Activated naive CD4-positive, alpha-beta T cell treated with anti-CD3 and anti-CD28 coated beads, Interleukin-2, amount 10 ng/mL, durations not matched to agents 7 days and 5 days (primary cell): ENCODE data around the gene EFCC1.

ENCODE experiments used
- CTCF ChIA-PET: fragments of 350-600 bp; sonication (Branson Sonifier 250); formaldehyde crosslinking; loops from one replicate; lab custom pipeline; 2021; ENCODE audit warnings: antibody characterized with exemption; lab: Charles Lee
- DNase-seq: peaks from one replicate; pipeline ENCODE4 v3.0.0-alpha.2; 2020
- H3K27ac Mint-ChIP-seq: one replicate; pipeline ENCODE4 v1.8.0; 2021; ENCODE audit warnings: mild to moderate bottlenecking, moderate library complexity, mixed read lengths
- H3K27me3 Mint-ChIP-seq: one replicate; pipeline ENCODE4 v1.8.0; 2021; ENCODE audit warnings: mild to moderate bottlenecking, mixed read lengths
- H3K36me3 Mint-ChIP-seq: one replicate; pipeline ENCODE4 v1.8.0; 2021; ENCODE audit warnings: mixed read lengths
- H3K4me1 Mint-ChIP-seq: one replicate; pipeline ENCODE4 v1.8.0; 2021; ENCODE audit warnings: mixed read lengths
- H3K4me3 Mint-ChIP-seq: one replicate; pipeline ENCODE4 v1.8.0; 2021; ENCODE audit warnings: mild to moderate bottlenecking, moderate library complexity, mixed read lengths
- H3K9me3 Mint-ChIP-seq: one replicate; pipeline ENCODE4 v1.8.0; 2021; ENCODE audit warnings: mixed read lengths

The EFCC1 gene

DNA sequence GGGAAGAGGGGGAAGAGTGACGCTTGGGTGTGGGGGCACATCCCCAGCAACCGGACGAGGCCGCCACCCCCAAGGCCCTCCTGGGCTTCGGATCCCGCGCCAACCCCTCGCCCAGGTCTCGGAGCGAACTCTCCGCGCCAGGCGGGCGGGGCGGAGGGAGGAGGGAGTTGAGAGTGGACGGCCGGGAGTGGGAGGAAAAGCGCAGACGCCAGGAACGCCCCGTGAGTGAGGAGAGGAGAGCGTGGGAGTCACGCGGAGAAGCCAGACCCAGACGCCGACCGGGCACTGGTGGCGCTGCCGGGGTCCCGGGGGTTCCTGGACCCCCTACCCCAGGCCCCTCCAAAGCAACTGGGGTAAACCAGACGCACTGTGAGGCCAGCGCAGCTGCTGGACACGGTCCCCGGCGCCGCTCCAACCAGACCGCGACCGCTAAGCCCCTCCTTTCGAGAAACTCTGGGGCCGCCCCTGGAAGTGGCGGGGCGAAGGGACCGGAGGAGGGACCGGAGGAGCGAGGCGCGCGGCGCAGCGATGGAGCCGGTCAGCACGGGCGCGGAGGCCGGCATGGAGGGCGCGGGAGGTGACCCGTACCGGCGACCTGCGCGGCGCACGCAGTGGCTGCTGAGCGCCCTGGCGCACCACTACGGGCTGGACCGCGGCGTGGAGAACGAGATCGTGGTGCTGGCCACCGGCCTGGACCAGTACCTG lies at the start of gene EFCC1:
TSS of gene EFCC1 (plus strand) at position 204 of the 705 bp plus-strand sequence. CDS start at position 529, 325 bp downstream.
- DNase-seq, result no peak
- peaks cover 2% of the 10 kb centered on the region for H3K9me3 Mint-ChIP-seq
- H3K27ac Mint-ChIP-seq, result no peak within 1 kb of the TSS
- peaks cover 52% of the 10 kb centered on the region for H3K4me1 Mint-ChIP-seq
- H3K4me3 Mint-ChIP-seq, result peak within 1 kb of the TSS; percentile 55
- H3K27me3 Mint-ChIP-seq, result peaks cover 84% of the 10 kb centered on the region
- H3K36me3 Mint-ChIP-seq, result peaks cover 2% of the 10 kb centered on the region
- CTCF ChIA-PET, result no interaction called here

DNA sequence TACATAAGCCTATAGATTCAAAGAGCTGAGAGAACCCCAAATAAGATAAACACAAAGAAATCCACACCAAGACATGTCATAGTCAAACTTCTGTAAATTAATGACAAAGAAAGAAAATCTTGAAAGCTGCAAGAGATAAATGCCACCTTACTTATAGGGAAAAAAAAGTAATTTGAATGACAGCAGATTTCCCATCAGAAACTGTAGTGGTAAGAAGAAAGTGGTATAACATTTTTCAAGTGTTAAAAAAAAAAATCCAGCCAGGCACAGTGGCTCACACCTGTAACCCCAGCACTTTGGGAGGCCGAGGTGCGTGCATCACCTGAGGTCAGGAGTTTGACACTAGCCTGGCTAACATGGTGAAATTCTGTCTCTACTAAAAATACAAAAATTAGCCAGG lies 44.7 kb upstream of the EFCC1 start:
- peaks cover 1% of the 10 kb centered on the region for H3K36me3 Mint-ChIP-seq
- no peaks in the 10 kb centered on the region for H3K4me1 Mint-ChIP-seq
- H3K4me3 Mint-ChIP-seq, result no peak overlapping the region
- DNase-seq, result no peak
- H3K27ac Mint-ChIP-seq, result no peak overlapping the region
- H3K27me3 Mint-ChIP-seq, result peaks cover 15% of the 10 kb centered on the region
- CTCF ChIA-PET, result no interaction called here
- H3K9me3 Mint-ChIP-seq, result peaks cover 4% of the 10 kb centered on the region

GRCh38 chr3:128965280-128965679 lies 35.8 kb upstream of the EFCC1 start:
- Mint-ChIP-seq H3K9me3 (no peaks in the 10 kb centered on the region), H3K4me1 (no peaks in the 10 kb centered on the region), H3K36me3 (no peaks in the 10 kb centered on the region), H3K27me3 (peaks cover 12% of the 10 kb centered on the region), H3K27ac (no peak overlapping the region), H3K4me3 (no peak overlapping the region)
- CTCF ChIA-PET, result no interaction called here
- no peak for DNase-seq

DNA sequence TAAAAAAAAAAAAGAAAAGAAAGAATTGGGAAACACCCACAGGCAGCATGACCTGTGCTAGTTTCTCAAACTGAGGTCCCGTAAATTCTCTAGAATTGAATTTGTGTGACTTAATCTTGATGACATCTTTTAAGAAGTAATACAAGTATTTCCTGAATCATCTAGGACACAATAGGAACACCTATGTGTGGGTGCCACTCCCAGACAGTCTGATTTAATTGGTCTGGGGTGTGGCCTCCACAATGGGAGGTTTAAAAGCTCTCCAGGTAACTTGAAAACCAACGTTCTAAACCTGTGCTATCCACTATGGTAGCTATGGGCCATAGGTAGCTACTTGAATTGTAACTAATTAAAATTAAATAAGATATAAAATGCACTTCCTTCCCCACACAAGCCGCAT lies 35.3 kb upstream of the EFCC1 start:
- Mint-ChIP-seq H3K27me3 (peaks cover 7% of the 10 kb centered on the region), H3K36me3 (no peaks in the 10 kb centered on the region), H3K27ac (no peak overlapping the region), H3K9me3 (no peaks in the 10 kb centered on the region), H3K4me3 (no peak overlapping the region), H3K4me1 (peaks cover 3% of the 10 kb centered on the region)
- CTCF ChIA-PET, result no interaction called here
- no peak for DNase-seq

GRCh38 chr3:128967748-128968355 lies 33.3 kb upstream of the EFCC1 start:
- DNase-seq, result no peak
- peaks cover 7% of the 10 kb centered on the region for H3K27me3 Mint-ChIP-seq
- no peak overlapping the region for H3K27ac Mint-ChIP-seq
- no peak overlapping the region for H3K4me3 Mint-ChIP-seq
- no peaks in the 10 kb centered on the region for H3K36me3 Mint-ChIP-seq
- no peaks in the 10 kb centered on the region for H3K9me3 Mint-ChIP-seq
- H3K4me1 Mint-ChIP-seq, result peaks cover 3% of the 10 kb centered on the region
- CTCF ChIA-PET, result interaction anchor here (1.2 to 5.2 kb wide), 4 partner anchors 60 to 279 kb away, joined by 3 to 88 read pairs (median 14); partner anchors contain the start of genes COPG1 and RAB43

GRCh38 chr3:128969993-128970739 lies 30.9 kb upstream of the EFCC1 start:
- DNase-seq, result peak; percentile 79
- H3K9me3 Mint-ChIP-seq, result no peaks in the 10 kb centered on the region
- peaks cover 3% of the 10 kb centered on the region for H3K4me1 Mint-ChIP-seq
- H3K4me3 Mint-ChIP-seq, result no peak overlapping the region
- no peaks in the 10 kb centered on the region for H3K36me3 Mint-ChIP-seq
- no peak overlapping the region for H3K27ac Mint-ChIP-seq
- H3K27me3 Mint-ChIP-seq, result peaks cover 14% of the 10 kb centered on the region
- CTCF ChIA-PET, result interaction anchor here (0.5 to 5.2 kb wide), 52 partner anchors 11 to 729 kb away, joined by 3 to 88 read pairs (median 5); partner anchors contain the start of genes CFAP92 and COPG1

DNA sequence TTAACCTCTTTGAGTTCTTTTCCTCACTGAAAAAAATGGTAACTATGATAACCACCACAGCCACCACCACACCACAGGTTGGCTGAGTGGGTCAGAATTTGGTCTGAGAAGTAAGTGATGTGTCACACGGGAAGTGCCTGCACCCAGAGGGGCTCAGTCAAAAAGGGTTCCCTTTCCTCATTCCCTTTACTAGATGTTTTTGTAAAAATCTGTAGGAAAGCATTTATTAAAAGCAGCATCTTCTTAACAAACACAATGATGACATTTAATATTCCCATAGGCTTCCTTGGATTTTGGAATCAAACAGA lies 30.4 kb upstream of the EFCC1 start:
- no peaks in the 10 kb centered on the region for H3K36me3 Mint-ChIP-seq
- CTCF ChIA-PET, result interaction anchor here (0.6 to 5.2 kb wide), 45 partner anchors 11 to 373 kb away, joined by 3 to 88 read pairs (median 6); partner anchors contain the start of genes CFAP92 and COPG1
- H3K27me3 Mint-ChIP-seq, result peaks cover 14% of the 10 kb centered on the region
- no peak overlapping the region for H3K27ac Mint-ChIP-seq
- H3K9me3 Mint-ChIP-seq, result no peaks in the 10 kb centered on the region
- H3K4me3 Mint-ChIP-seq, result no peak overlapping the region
- peaks cover 3% of the 10 kb centered on the region for H3K4me1 Mint-ChIP-seq
- no peak for DNase-seq

DNA sequence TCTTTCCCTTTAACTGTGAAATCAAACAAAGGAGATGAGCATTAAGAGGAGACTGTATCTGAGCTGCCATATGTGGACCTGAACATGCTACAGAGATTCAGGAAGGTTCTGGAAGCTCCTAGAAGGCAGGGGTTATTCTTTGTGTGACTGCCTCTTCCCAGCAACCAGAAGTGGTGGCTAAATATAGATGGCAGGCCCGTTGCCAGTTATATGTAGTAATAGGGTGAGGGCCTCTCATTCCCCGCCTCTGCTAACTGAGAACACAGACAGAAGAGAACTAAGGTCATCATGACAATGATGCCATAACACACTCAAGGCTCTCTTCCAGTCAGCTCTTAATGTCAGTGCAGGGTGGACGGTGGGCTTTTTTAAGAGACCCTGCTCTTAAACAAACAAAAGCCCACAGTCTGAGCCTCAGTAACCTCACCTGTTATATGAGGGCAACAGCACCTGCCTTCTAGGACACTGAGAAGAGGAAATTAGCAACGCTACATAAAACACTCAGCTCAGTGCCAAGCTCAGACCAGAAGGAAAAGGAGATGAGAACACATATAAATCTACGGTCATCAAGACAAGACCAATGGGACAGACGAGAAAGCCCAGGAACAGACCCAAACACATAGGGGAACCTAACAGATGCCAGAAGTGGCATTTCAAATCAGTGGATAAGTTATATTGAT lies 29.5 kb upstream of the EFCC1 start:
- H3K4me1 Mint-ChIP-seq, result peaks cover 3% of the 10 kb centered on the region
- no peaks in the 10 kb centered on the region for H3K9me3 Mint-ChIP-seq
- H3K27me3 Mint-ChIP-seq, result peaks cover 18% of the 10 kb centered on the region
- CTCF ChIA-PET, result interaction anchor here (0.8 to 5.2 kb wide), 33 partner anchors 10 to 352 kb away, joined by 3 to 88 read pairs (median 8); partner anchors contain the start of genes CFAP92 and COPG1
- H3K4me3 Mint-ChIP-seq, result no peak overlapping the region
- no peaks in the 10 kb centered on the region for H3K36me3 Mint-ChIP-seq
- no peak overlapping the region for H3K27ac Mint-ChIP-seq
- no peak for DNase-seq

DNA sequence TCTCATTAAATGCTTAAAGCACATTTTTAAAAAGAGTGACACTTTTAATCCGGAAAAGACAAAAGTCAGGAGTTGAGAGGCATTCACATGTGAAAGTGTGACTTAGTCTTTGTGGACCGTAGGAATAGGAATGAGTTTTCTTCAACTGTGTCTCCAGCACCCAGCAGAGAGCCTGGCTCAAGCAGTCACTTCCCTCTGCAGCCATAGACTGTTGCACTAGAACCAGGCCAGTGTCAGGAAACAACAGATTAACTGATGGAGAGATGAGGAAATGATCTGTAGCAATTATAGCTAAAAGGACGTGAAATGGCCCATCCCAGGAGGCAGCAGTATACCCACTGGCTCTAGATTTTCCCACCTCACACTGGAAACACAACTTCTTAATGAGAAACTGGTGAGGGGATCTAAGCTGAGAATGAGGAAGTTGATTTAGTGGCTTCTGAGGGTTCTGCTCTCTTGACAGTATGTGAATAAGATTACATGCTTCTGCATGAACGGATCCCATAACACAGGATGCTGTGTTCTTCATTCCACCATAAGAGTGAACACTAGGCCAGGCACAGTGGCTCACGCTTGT lies 27.0 kb upstream of the EFCC1 start:
- H3K4me3 Mint-ChIP-seq, result no peak overlapping the region
- DNase-seq, result no peak
- peaks cover 28% of the 10 kb centered on the region for H3K27me3 Mint-ChIP-seq
- no peaks in the 10 kb centered on the region for H3K9me3 Mint-ChIP-seq
- H3K27ac Mint-ChIP-seq, result no peak overlapping the region
- CTCF ChIA-PET, result interaction anchor here (1.0 kb wide), 1 partner anchor 272 kb away, joined by 4 read pairs; no protein-coding TSS in a partner anchor
- no peaks in the 10 kb centered on the region for H3K36me3 Mint-ChIP-seq
- H3K4me1 Mint-ChIP-seq, result peaks cover 3% of the 10 kb centered on the region

GRCh38 chr3:128975276-128975675 lies 25.8 kb upstream of the EFCC1 start:
- no peaks in the 10 kb centered on the region for H3K36me3 Mint-ChIP-seq
- peaks cover 3% of the 10 kb centered on the region for H3K4me1 Mint-ChIP-seq
- no peak overlapping the region for H3K4me3 Mint-ChIP-seq
- no peak for DNase-seq
- H3K27ac Mint-ChIP-seq, result no peak overlapping the region
- no peaks in the 10 kb centered on the region for H3K9me3 Mint-ChIP-seq
- H3K27me3 Mint-ChIP-seq, result peaks cover 27% of the 10 kb centered on the region
- CTCF ChIA-PET, result no interaction called here

GRCh38 chr3:128983293-128984069 lies 17.6 kb upstream of the EFCC1 start:
- Mint-ChIP-seq H3K27ac (no peak overlapping the region), H3K4me3 (no peak overlapping the region)
- CTCF ChIA-PET, result interaction anchor here (3.7 kb wide), 1 partner anchor 13 kb away, joined by 28 read pairs; no protein-coding TSS in a partner anchor

DNA sequence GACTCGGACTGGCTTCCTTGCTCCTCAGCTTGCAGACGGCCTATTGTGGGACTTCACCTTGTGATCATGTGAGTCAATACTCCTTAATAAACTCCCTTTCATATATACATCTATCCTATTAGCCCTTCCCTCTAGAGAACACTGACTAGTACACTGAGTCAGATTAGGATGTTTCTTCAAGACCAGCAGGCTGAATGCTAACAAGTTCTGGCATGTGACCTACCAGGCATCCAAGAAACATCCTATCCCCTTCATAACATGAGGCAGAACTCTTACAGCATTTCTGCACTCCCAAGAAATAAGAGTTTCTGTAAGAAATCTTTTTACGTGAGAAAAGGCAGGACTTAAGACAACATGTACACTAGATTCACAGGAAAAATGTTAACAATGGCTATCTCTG lies 16.5 kb upstream of the EFCC1 start:
- Mint-ChIP-seq H3K4me3 (no peak overlapping the region), H3K4me1 (peaks cover 2% of the 10 kb centered on the region), H3K36me3 (no peaks in the 10 kb centered on the region), H3K27ac (no peak overlapping the region), H3K9me3 (no peaks in the 10 kb centered on the region), H3K27me3 (peaks cover 20% of the 10 kb centered on the region)
- CTCF ChIA-PET, result no interaction called here
- DNase-seq, result no peak

More at GRCh38 chr3:128983293-128984069, 17.6 kb upstream of the EFCC1 start:
- Mint-ChIP-seq H3K27me3 (peaks cover 20% of the 10 kb centered on the region), H3K36me3 (no peaks in the 10 kb centered on the region), H3K9me3 (no peaks in the 10 kb centered on the region), H3K4me1 (peaks cover 2% of the 10 kb centered on the region)
- no peak for DNase-seq
